Keratinocyte (primary cell): Measurements from ENCODE around the gene CDC42EP3. TPM values are rescaled to one million over a fixed set of nuclear protein-coding genes. Genes with fewer than 3 reads are reported as not detected.

Experiments used
- DNase-seq: peaks from one replicate; pipeline ENCODE4 v3.0.0-alpha.2; 2011; ENCODE audit warnings: low read depth, missing footprints, low spot score
- FAIRE-seq: peaks from 2 replicates; lab custom pipeline; 2011; peaks lifted over from hg19 to GRCh38; lab: Jason Lieb, UNC
- H2AFZ ChIP-seq: 2 replicates; pipeline ENCODE4 v1.6.0; 2012; ENCODE audit warnings: low read length, control low read depth, inconsistent platforms; ENCODE audit not compliant: control insufficient read depth
- H3K27ac ChIP-seq: 2 replicates; pipeline ENCODE4 v1.5.1; 2011; ENCODE audit warnings: low read length; ENCODE audit not compliant: control insufficient read depth, insufficient read depth
- H3K27me3 ChIP-seq: 3 replicates; pipeline ENCODE4 v1.6.0; 2011; ENCODE audit warnings: low read length; ENCODE audit not compliant: control insufficient read depth, insufficient read depth; ENCODE audit errors: extremely low read depth
- H3K36me3 ChIP-seq, 2 experiments: 2 replicates in 1 of 2; 3 replicates in 1 of 2; pipeline ENCODE4 v1.5.1; 2011; ENCODE audit warnings: low read length in 2 of 2, mild to moderate bottlenecking in 1 of 2; ENCODE audit not compliant: control insufficient read depth in 2 of 2, insufficient read depth in 2 of 2; ENCODE audit errors: extremely low read depth in 1 of 2
- H3K4me1 ChIP-seq: 3 replicates; pipeline ENCODE4 v1.5.1; 2011; ENCODE audit warnings: low read length; ENCODE audit not compliant: control insufficient read depth, insufficient read depth; ENCODE audit errors: extremely low read depth
- H3K4me2 ChIP-seq: 3 replicates; pipeline ENCODE4 v1.6.0; 2011; ENCODE audit warnings: low read depth, low read length; ENCODE audit not compliant: control insufficient read depth, insufficient read depth; ENCODE audit errors: extremely low read depth
- H3K4me3 ChIP-seq, 3 experiments: fragments of 200-600 bp in 1 of 3; sonication (generic) in 1 of 3; 2 replicates in 2 of 3; 3 replicates in 1 of 3; pipeline ENCODE4 v1.5.1; 2011 to 2016; ENCODE audit warnings: low read length in 3 of 3, mild to moderate bottlenecking in 3 of 3, control low read depth in 2 of 3, inconsistent platforms in 1 of 3, low read depth in 1 of 3, mixed read lengths in 1 of 3, mixed run types in 1 of 3, moderate library complexity in 1 of 3; ENCODE audit not compliant: control insufficient read depth in 2 of 3, insufficient read depth in 2 of 3; ENCODE audit errors: extremely low read depth in 1 of 3
- H3K79me2 ChIP-seq: 2 replicates; pipeline ENCODE4 v1.6.0; 2012; ENCODE audit warnings: low read length; ENCODE audit not compliant: control insufficient read depth, insufficient read depth
- H3K9ac ChIP-seq: 3 replicates; pipeline ENCODE4 v1.6.0; 2011; ENCODE audit warnings: low read length; ENCODE audit not compliant: control insufficient read depth, insufficient read depth; ENCODE audit errors: extremely low read depth
- H3K9me1 ChIP-seq: 3 replicates; pipeline ENCODE4 v1.6.0; 2011; ENCODE audit warnings: low read length; ENCODE audit not compliant: control insufficient read depth, insufficient read depth; ENCODE audit errors: extremely low read depth
- H3K9me3 ChIP-seq: 2 replicates; pipeline ENCODE4 v1.5.1; 2012; ENCODE audit warnings: low read depth, low read length; ENCODE audit not compliant: control insufficient read depth
- H4K20me1 ChIP-seq: 3 replicates; pipeline ENCODE4 v1.6.0; 2011; ENCODE audit warnings: low read length; ENCODE audit not compliant: control insufficient read depth, insufficient read depth; ENCODE audit errors: extremely low read depth
- EZH2 ChIP-seq: IDR thresholded peaks from one replicate; pipeline ENCODE4 v1.6.1; 2012; ENCODE audit warnings: inconsistent platforms, mild to moderate bottlenecking, low read length, moderate library complexity
- dilution Hi-C: fragments of 300-500 bp; cut with MboI; formaldehyde crosslinking; loops from one replicate; pipeline ENCODE4 v1.7.0; 2020; ENCODE audit warnings: low sequenced_read_pairs; ENCODE audit not compliant: extremely low pct_ligation_motif_present
- polyA plus RNA-seq, 5 experiments: library from polyadenylated mRNA; depleted of rRNA in 3 of 5; stranded (reverse) in 3 of 5; stranded (forward) in 1 of 5; unstranded in 1 of 5; fragments of >200 nt; gene quantifications; 1 replicate in 1 of 5; 2 replicates in 3 of 5; 3 replicates in 1 of 5; pipeline versions ENCODE4 v1.2.1 to v1.2.3, GENCODE V29; 2011 to 2012; ENCODE audit warnings: missing spikeins in 2 of 5, low read depth in 1 of 5, low replicate concordance in 1 of 5
- TF ChIP-seq, protein P1 (sequence below), 3 experiments: IDR thresholded peaks in 1 of 3; conservative IDR thresholded peaks in 1 of 3; optimal IDR thresholded peaks in 1 of 3; 2 replicates in 2 of 3; 3 replicates in 1 of 3; pipeline versions ENCODE3 to v1.5.1; 2011; ENCODE audit warnings: low read length in 3 of 3, mild to moderate bottlenecking in 3 of 3, moderate library complexity in 2 of 3, control low read depth in 1 of 3, inconsistent platforms in 1 of 3; ENCODE audit not compliant: insufficient read depth in 2 of 3; ENCODE audit errors: extremely low read depth in 1 of 3

CDC42EP3 gene
- polyA plus RNA-seq, 1 donor (not counting 4 experiments of a cell fraction or from before 2014, with no cell fraction given) = 34.6 TPM

DNA sequence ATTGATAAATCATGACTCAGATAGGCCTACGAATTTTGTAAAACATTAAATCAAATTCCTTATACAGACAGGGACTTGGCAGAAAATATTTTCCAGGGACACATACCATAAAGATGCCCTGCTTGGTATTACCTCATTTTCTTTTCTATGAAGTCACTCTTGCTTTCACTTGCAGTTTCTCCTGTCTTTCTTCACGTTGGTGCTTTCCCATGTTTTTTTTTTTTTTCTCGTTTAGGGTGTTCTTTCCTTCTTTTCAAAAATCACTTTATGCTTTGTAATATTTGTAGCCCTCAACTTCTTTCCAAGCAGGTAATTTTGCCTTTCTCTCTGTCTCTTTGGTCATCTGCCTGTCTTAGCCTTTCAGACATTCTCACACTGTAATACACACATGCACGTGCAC, 40.7 kb downstream of the CDC42EP3 start:
- H3K4me2 ChIP-seq = no peak overlapping the region
- H2AFZ ChIP-seq = no peak overlapping the region
- H3K9me1 ChIP-seq = no peaks in the 10 kb centered on the region
- H3K4me3 ChIP-seq = no peak overlapping the region
- no peaks in the 10 kb centered on the region for H3K9me3 ChIP-seq
- no peak overlapping the region for H3K9ac ChIP-seq
- dilution Hi-C loops = no loop called here
- peaks cover 25% of the 10 kb centered on the region for H3K4me1 ChIP-seq
- DNase-seq (no peak), FAIRE-seq (no peak)
- no peak overlapping the region for H3K27ac ChIP-seq
- TF ChIP-seq, protein P1, sequence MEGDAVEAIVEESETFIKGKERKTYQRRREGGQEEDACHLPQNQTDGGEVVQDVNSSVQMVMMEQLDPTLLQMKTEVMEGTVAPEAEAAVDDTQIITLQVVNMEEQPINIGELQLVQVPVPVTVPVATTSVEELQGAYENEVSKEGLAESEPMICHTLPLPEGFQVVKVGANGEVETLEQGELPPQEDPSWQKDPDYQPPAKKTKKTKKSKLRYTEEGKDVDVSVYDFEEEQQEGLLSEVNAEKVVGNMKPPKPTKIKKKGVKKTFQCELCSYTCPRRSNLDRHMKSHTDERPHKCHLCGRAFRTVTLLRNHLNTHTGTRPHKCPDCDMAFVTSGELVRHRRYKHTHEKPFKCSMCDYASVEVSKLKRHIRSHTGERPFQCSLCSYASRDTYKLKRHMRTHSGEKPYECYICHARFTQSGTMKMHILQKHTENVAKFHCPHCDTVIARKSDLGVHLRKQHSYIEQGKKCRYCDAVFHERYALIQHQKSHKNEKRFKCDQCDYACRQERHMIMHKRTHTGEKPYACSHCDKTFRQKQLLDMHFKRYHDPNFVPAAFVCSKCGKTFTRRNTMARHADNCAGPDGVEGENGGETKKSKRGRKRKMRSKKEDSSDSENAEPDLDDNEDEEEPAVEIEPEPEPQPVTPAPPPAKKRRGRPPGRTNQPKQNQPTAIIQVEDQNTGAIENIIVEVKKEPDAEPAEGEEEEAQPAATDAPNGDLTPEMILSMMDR (optimal IDR thresholded peaks at IDR 0.05 in 1 of 3, IDR thresholded peaks at IDR 0.05 in 1 of 3, conservative IDR thresholded peaks at IDR 0.05 in 1 of 3; ENCODE audit: extremely low read depth in 1 of 3, insufficient read depth in 2 of 3, low read length in 3 of 3) = no peak
- no peak for TF ChIP-seq EZH2
- no peaks in the 10 kb centered on the region for H3K79me2 ChIP-seq
- no peaks in the 10 kb centered on the region for H3K36me3 ChIP-seq
- H4K20me1 ChIP-seq = no peaks in the 10 kb centered on the region
- H3K27me3 ChIP-seq = no peaks in the 10 kb centered on the region

DNA sequence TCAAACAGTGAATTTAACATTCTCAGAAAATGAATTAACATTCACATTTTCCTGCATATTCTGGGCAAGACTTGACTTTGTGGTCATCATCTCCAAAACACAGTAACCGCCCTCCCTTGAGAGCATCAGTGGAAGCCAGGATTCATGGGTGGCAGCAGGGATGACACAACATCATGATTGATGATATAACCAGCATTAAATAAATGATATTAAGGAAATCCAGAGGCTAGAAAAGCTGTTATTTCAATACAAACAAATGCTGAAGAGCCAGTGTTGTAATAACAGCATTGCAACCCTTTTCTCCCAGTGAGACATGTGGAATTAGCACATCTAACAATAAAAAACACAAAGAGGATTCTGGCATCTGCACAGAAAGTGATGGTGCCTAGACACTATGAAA, 41.1 kb downstream of the CDC42EP3 start:
- Histone ChIP-seq H3K9me3 (no peaks in the 10 kb centered on the region), H3K4me2 (no peak overlapping the region), H2AFZ (no peak overlapping the region), H3K36me3 (no peaks in the 10 kb centered on the region), H3K4me3 (no peak overlapping the region), H3K9me1 (no peaks in the 10 kb centered on the region), H4K20me1 (no peaks in the 10 kb centered on the region), H3K4me1 (peaks cover 25% of the 10 kb centered on the region), H3K9ac (no peak overlapping the region), H3K79me2 (no peaks in the 10 kb centered on the region), H3K27ac (no peak overlapping the region), H3K27me3 (no peaks in the 10 kb centered on the region)
- dilution Hi-C loops = no loop called here
- FAIRE-seq = no peak
- TF ChIP-seq, protein P1 (optimal IDR thresholded peaks at IDR 0.05 in 1 of 3, IDR thresholded peaks at IDR 0.05 in 1 of 3, conservative IDR thresholded peaks at IDR 0.05 in 1 of 3; ENCODE audit: extremely low read depth in 1 of 3, insufficient read depth in 2 of 3, low read length in 3 of 3) = no peak
- TF ChIP-seq EZH2 = no peak
- no peak for DNase-seq
